CD14-positive monocyte (primary cell): ENCODE measurements around the gene ITPK1. TPM values are rescaled to one million over a fixed set of nuclear protein-coding genes. Genes with fewer than 3 reads are reported as not detected.
A peak's percentile ranks its signal among the peaks of the same experiment; 100 is the strongest.

Experiments used
- DNase-seq, 3 donors: peaks; one replicate each; pipeline ENCODE4 v3.0.0-alpha.2; 2011 to 2022
- H2AFZ ChIP-seq: 2 replicates; pipeline ENCODE4 v1.6.0; 2012; ENCODE audit warnings: mild to moderate bottlenecking, low read depth, low read length, inconsistent platforms; ENCODE audit not compliant: insufficient read depth, poor library complexity, severe bottlenecking
- H3K27ac ChIP-seq, 2 donors: 1 replicate in 1 of 2; 2 replicates in 1 of 2; pipeline ENCODE4 v1.5.1; 2012 to 2013; ENCODE audit warnings: low read length in 2 of 2, control low read depth in 1 of 2, inconsistent platforms in 1 of 2, low read depth in 1 of 2, mild to moderate bottlenecking in 1 of 2
- H3K27me3 ChIP-seq, 2 donors: one replicate each; pipeline versions ENCODE4 v1.6.0 to v1.6.1; 2011 to 2013; ENCODE audit warnings: low read length in 2 of 2; ENCODE audit not compliant: control insufficient read depth in 2 of 2, insufficient read depth in 2 of 2
- H3K36me3 ChIP-seq, 2 donors: replicated peaks in 1 of 2; 1 replicate in 1 of 2; 2 replicates in 1 of 2; pipeline versions ENCODE4 v1.5.1 to v1.6.1; 2012 to 2013; ENCODE audit warnings: low read length in 2 of 2, control low read depth in 1 of 2, inconsistent platforms in 1 of 2, mild to moderate bottlenecking in 1 of 2; ENCODE audit not compliant: insufficient read depth in 2 of 2, control insufficient read depth in 1 of 2
- H3K4me1 ChIP-seq, 2 donors: 1 replicate in 1 of 2; 2 replicates in 1 of 2; pipeline versions ENCODE4 v1.5.1 to v1.6.1; 2012 to 2013; ENCODE audit warnings: low read length in 2 of 2, control low read depth in 1 of 2, inconsistent platforms in 1 of 2, mild to moderate bottlenecking in 1 of 2, moderate library complexity in 1 of 2; ENCODE audit not compliant: insufficient read depth in 2 of 2, control insufficient read depth in 1 of 2
- H3K4me2 ChIP-seq: replicated peaks from 2 replicates; pipeline ENCODE3; 2012; ENCODE audit warnings: low read length, moderate library complexity, mild to moderate bottlenecking; ENCODE audit not compliant: poor library complexity, severe bottlenecking; ENCODE audit errors: extremely low read depth
- H3K4me3 ChIP-seq, 3 experiments: fragments of 200-600 bp in 1 of 3; sonication (generic) in 1 of 3; replicated peaks in 1 of 3; 1 replicate in 2 of 3; 2 replicates in 1 of 3; pipeline ENCODE4 v1.5.1; 2011 to 2013; ENCODE audit warnings: low read length in 3 of 3, mild to moderate bottlenecking in 3 of 3, control low read depth in 2 of 3, low read depth in 2 of 3, inconsistent platforms in 1 of 3, moderate library complexity in 1 of 3
- H3K79me2 ChIP-seq: 2 replicates; pipeline ENCODE4 v1.6.0; 2012; ENCODE audit warnings: mild to moderate bottlenecking, control low read depth, inconsistent platforms, low read length, moderate library complexity; ENCODE audit not compliant: insufficient read depth
- H3K9ac ChIP-seq: 2 replicates; pipeline ENCODE4 v1.6.0; 2017; ENCODE audit warnings: low read length, mild to moderate bottlenecking; ENCODE audit not compliant: insufficient read depth, poor library complexity, severe bottlenecking
- H3K9me3 ChIP-seq, 2 donors: replicated peaks in 1 of 2; 1 replicate in 1 of 2; 2 replicates in 1 of 2; pipeline versions ENCODE4 v1.5.1 to v1.6.1; 2012 to 2013; ENCODE audit warnings: low read length in 2 of 2, control low read depth in 1 of 2; ENCODE audit not compliant: control insufficient read depth in 1 of 2, insufficient read depth in 1 of 2
- H4K20me1 ChIP-seq: 2 replicates; pipeline ENCODE4 v1.6.0; 2012; ENCODE audit warnings: mild to moderate bottlenecking, low read length, control low read depth, moderate library complexity; ENCODE audit not compliant: insufficient read depth
- H3K27ac Mint-ChIP-seq, 7 donors: one replicate each; pipeline ENCODE4 v1.8.0; 2020; ENCODE audit warnings: mild to moderate bottlenecking in 7 of 7, mixed read lengths in 7 of 7, moderate library complexity in 6 of 7, inconsistent platforms in 2 of 7
- H3K27me3 Mint-ChIP-seq, 3 donors: one replicate each; pipeline ENCODE4 v1.8.0; 2021 to 2022; ENCODE audit warnings: low read depth in 3 of 3, mild to moderate bottlenecking in 3 of 3, mixed read lengths in 3 of 3, moderate library complexity in 3 of 3, inconsistent platforms in 1 of 3
- H3K36me3 Mint-ChIP-seq, 2 donors: one replicate each; pipeline ENCODE4 v1.8.0; 2020; ENCODE audit warnings: mixed read lengths in 2 of 2, inconsistent platforms in 1 of 2, mild to moderate bottlenecking in 1 of 2
- H3K4me1 Mint-ChIP-seq: one replicate; pipeline ENCODE4 v1.8.0; 2020; ENCODE audit warnings: mild to moderate bottlenecking, mixed read lengths
- H3K4me3 Mint-ChIP-seq, 2 donors: one replicate each; pipeline ENCODE4 v1.8.0; 2020; ENCODE audit warnings: mild to moderate bottlenecking in 2 of 2, mixed read lengths in 2 of 2, moderate library complexity in 1 of 2
- H3K9me3 Mint-ChIP-seq, 7 donors: one replicate each; pipeline ENCODE4 v1.8.0; 2020 to 2022; ENCODE audit warnings: mixed read lengths in 7 of 7, mild to moderate bottlenecking in 6 of 7, moderate library complexity in 6 of 7, inconsistent platforms in 2 of 7
- WGBS: methylation state at CpG from one replicate; pipeline ENCODE4 v1.1.5; 2013; ENCODE audit warnings: missing lambda C conversion rate; ENCODE audit not compliant: insufficient coverage; 5-methylcytosine and 5-hydroxymethylcytosine counted together
- intact Hi-C, 2 donors: fragments of 100-400 bp; cut with micrococcal nuclease; formaldehyde crosslinking; loops; one replicate each; pipeline versions ENCODE4 v1.15.0 to v1.15.1; 2023
- polyA plus RNA-seq, 3 donors: library from polyadenylated mRNA; depleted of rRNA in 1 of 3; unstranded in 2 of 3; stranded (reverse) in 1 of 3; fragments of 300-500 nt in 2 of 3; fragments of >200 nt in 1 of 3; fragmentation: Illumina TruSeq in 2 of 3; gene quantifications; 1 replicate in 2 of 3; 2 replicates in 1 of 3; pipeline ENCODE4 v1.2.3, GENCODE V29; 2012 to 2021
- TF ChIP-seq, protein P1 (sequence below): fragments of 200-600 bp; IDR thresholded peaks from one replicate; pipeline ENCODE4 v1.8.0; 2022; ENCODE audit warnings: antibody characterized with exemption, mild to moderate bottlenecking

ITPK1 gene
- polyA plus RNA-seq, 3 donors: 57.1 to 144 (median 63.0) TPM

DNA sequence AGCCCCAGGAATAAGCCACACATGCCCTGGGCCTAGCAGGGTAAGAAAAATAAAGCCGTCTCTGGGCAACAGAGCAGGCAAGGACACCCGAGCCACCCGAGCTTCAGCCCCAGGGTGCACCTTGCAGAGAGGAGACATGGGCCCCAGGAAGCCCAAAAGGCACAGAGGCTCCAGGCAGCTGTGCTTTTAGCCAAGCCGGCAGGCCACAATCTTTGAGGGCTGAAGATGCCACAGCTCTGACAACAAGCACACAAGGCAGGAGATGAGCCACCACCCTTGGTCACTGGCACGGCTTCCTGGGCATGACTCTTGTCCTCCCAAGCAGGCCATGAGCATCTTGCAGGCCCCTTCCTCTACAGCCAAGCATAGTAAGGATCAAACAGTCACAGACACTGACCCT is 86.3 kb downstream of the ITPK1 start:
- Histone ChIP-seq H3K4me3 (no peak overlapping the region), H3K9me3 (no peaks in the 10 kb centered on the region), H3K27ac (peak overlapping the region in 1 of 2 donors; percentile 45), H3K4me1 (peaks cover 42% of the 10 kb centered on the region in 2 donors), H2AFZ (no peak overlapping the region), H3K36me3 (peaks cover 0 to 43% of the 10 kb centered on the region in 2 donors), H3K9ac (no peak overlapping the region), H3K79me2 (peaks cover 86% of the 10 kb centered on the region), H3K27me3 (no peaks in the 10 kb centered on the region), H3K4me2 (no peak overlapping the region), H4K20me1 (peaks cover 98% of the 10 kb centered on the region)
- 99% methylated on average over 5 of the region's 5 CpGs for WGBS
- H3K36me3 Mint-ChIP-seq: peaks cover 28 to 47% of the 10 kb centered on the region in 2 donors
- no peak overlapping the region for H3K27ac Mint-ChIP-seq
- H3K4me1 Mint-ChIP-seq: peaks cover 56% of the 10 kb centered on the region
- H3K9me3 Mint-ChIP-seq: peaks cover 0 to 2% (median 0%) of the 10 kb centered on the region in 7 donors
- no peak for DNase-seq
- intact Hi-C loops: no loop called here
- H3K27me3 Mint-ChIP-seq: peaks cover 0 to 3% (median 0%) of the 10 kb centered on the region in 3 donors
- H3K4me3 Mint-ChIP-seq: no peak overlapping the region
- TF ChIP-seq, protein P1, sequence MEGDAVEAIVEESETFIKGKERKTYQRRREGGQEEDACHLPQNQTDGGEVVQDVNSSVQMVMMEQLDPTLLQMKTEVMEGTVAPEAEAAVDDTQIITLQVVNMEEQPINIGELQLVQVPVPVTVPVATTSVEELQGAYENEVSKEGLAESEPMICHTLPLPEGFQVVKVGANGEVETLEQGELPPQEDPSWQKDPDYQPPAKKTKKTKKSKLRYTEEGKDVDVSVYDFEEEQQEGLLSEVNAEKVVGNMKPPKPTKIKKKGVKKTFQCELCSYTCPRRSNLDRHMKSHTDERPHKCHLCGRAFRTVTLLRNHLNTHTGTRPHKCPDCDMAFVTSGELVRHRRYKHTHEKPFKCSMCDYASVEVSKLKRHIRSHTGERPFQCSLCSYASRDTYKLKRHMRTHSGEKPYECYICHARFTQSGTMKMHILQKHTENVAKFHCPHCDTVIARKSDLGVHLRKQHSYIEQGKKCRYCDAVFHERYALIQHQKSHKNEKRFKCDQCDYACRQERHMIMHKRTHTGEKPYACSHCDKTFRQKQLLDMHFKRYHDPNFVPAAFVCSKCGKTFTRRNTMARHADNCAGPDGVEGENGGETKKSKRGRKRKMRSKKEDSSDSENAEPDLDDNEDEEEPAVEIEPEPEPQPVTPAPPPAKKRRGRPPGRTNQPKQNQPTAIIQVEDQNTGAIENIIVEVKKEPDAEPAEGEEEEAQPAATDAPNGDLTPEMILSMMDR: no peak

DNA sequence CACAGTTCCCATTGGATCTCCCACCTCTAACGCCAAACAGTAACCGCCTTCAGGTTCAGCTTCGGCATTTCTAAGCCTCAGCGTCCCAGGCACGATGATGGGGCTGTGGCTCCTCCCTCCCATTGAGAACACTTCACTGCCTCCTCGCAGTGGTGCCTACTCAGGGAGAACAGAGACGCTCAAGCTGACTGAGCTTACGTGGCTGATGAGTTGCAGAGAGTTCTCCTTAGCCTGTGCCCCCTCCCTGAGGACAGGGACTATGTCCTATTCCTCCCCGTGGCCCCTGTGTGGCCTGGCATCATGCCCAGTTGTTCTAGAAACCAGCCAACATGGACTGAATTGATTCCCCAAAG is 87.0 kb downstream of the ITPK1 start:
- Mint-ChIP-seq H3K9me3 (peaks cover 0 to 2% (median 0%) of the 10 kb centered on the region in 7 donors), H3K36me3 (peaks cover 29 to 54% of the 10 kb centered on the region in 2 donors), H3K4me3 (no peak overlapping the region), H3K4me1 (peaks cover 49% of the 10 kb centered on the region), H3K27me3 (peaks cover 0 to 3% (median 0%) of the 10 kb centered on the region in 3 donors), H3K27ac (peak overlapping the region in 1 of 7 donors; percentile 12)
- Histone ChIP-seq H3K36me3 (peaks cover 0 to 50% of the 10 kb centered on the region in 2 donors), H3K4me2 (no peak overlapping the region), H3K79me2 (peaks cover 86% of the 10 kb centered on the region), H2AFZ (no peak overlapping the region), H3K27ac (peak overlapping the region in 1 of 2 donors; percentile 45), H3K9me3 (no peaks in the 10 kb centered on the region), H3K4me1 (peaks cover 34 to 35% of the 10 kb centered on the region in 2 donors), H3K9ac (no peak overlapping the region), H3K27me3 (no peaks in the 10 kb centered on the region), H3K4me3 (no peak overlapping the region), H4K20me1 (peaks cover 98% of the 10 kb centered on the region)
- 92% methylated on average over 7 of the region's 9 CpGs for WGBS
- TF ChIP-seq, protein P1: no peak
- intact Hi-C loops: no loop called here
- no peak for DNase-seq
